ENCODE measurements around the gene GCFC2. TPM values are rescaled to one million over a fixed set of nuclear protein-coding genes. Genes with fewer than 3 reads are reported as not detected.

GCFC2 gene
- total and polyA plus RNA-seq, 8 donors: 9.3 to 112 (median 18.5) TPM

- no peak overlapping the region for H3K27ac ChIP-seq
- no peak for DNase-seq
- TF ChIP-seq EP300 (IDR thresholded peaks at IDR 0.05): no peak
- no peak for TF ChIP-seq CTCF (IDR thresholded peaks at IDR 0.05)
- no peak for TF ChIP-seq POLR2A (IDR thresholded peaks at IDR 0.05)
- no peak for TF ChIP-seq POLR2AphosphoS5 (IDR thresholded peaks at IDR 0.05)
- H3K4me1 ChIP-seq: no peaks in the 10 kb centered on the region
- peaks cover 0 to 7% (median 0%) of the 10 kb centered on the region in 4 donors for H3K9me3 ChIP-seq
- H3K36me3 ChIP-seq: no peaks in the 10 kb centered on the region
- intact Hi-C loops (cut with DNase I; ENCODE audit: low total_unique reads): no loop called here
- 75 to 90% (median 80%) methylated on average over 4 of the region's 4 CpGs for WGBS, 5 donors
- no peak overlapping the region for H3K4me3 ChIP-seq
- no peaks in the 10 kb centered on the region for H3K27me3 ChIP-seq
Observed at GRCh38 chr2:75751360-75751759, 40.6 kb upstream of the GCFC2 start.

- Histone ChIP-seq H3K4me1 (no peaks in the 10 kb centered on the region), H3K9me3 (peaks cover 0 to 11% (median 2%) of the 10 kb centered on the region in 4 donors), H3K36me3 (no peaks in the 10 kb centered on the region), H3K27ac (no peak overlapping the region), H3K27me3 (peaks cover 0 to 23% (median 0%) of the 10 kb centered on the region in 3 donors), H3K4me3 (no peak overlapping the region)
- intact Hi-C loops (cut with DNase I; ENCODE audit: low total_unique reads): no loop called here
- no peak for DNase-seq
- 92 to 100% (median 100%) methylated on average over 1 of the region's 1 CpG for WGBS, 5 donors
- no peak for TF ChIP-seq POLR2AphosphoS5 (IDR thresholded peaks at IDR 0.05)
- no peak for TF ChIP-seq EP300 (IDR thresholded peaks at IDR 0.05)
- no peak for TF ChIP-seq POLR2A (IDR thresholded peaks at IDR 0.05)
- TF ChIP-seq CTCF (IDR thresholded peaks at IDR 0.05): no peak
Observed at GRCh38 chr2:75737961-75738360, 27.2 kb upstream of the GCFC2 start.

- TF ChIP-seq CTCF (IDR thresholded peaks at IDR 0.05): no peak
- TF ChIP-seq POLR2A (IDR thresholded peaks at IDR 0.05): no peak
- TF ChIP-seq POLR2AphosphoS5 (IDR thresholded peaks at IDR 0.05): no peak
- no peak for TF ChIP-seq EP300 (IDR thresholded peaks at IDR 0.05)
- no peak for DNase-seq
- H3K9me3 ChIP-seq: peaks cover 0 to 11% (median 2%) of the 10 kb centered on the region in 4 donors
- no peak overlapping the region for H3K4me3 ChIP-seq
- 80 to 86% (median 83%) methylated on average over 4 of the region's 4 CpGs for WGBS, 5 donors
- no peak overlapping the region for H3K27ac ChIP-seq
- peaks cover 0 to 23% (median 0%) of the 10 kb centered on the region in 3 donors for H3K27me3 ChIP-seq
- H3K4me1 ChIP-seq: no peaks in the 10 kb centered on the region
- no peaks in the 10 kb centered on the region for H3K36me3 ChIP-seq
- intact Hi-C loops (cut with DNase I; ENCODE audit: low total_unique reads): no loop called here
Observed at GRCh38 chr2:75736276-75736675, 25.6 kb upstream of the GCFC2 start.

- 49 to 72% (median 56%) methylated on average over 5 of the region's 5 CpGs for WGBS, 5 donors
- DNase-seq: peak in 1 of 2 donors; percentile 15
- Histone ChIP-seq H3K27ac (no peak overlapping the region), H3K4me1 (no peaks in the 10 kb centered on the region), H3K4me3 (no peak overlapping the region), H3K27me3 (peaks cover 0 to 6% (median 0%) of the 10 kb centered on the region in 3 donors), H3K9me3 (no peaks in the 10 kb centered on the region), H3K36me3 (no peaks in the 10 kb centered on the region)
- intact Hi-C loops (cut with DNase I; ENCODE audit: low total_unique reads): no loop called here
- TF ChIP-seq EP300 (IDR thresholded peaks at IDR 0.05) (no peak), POLR2AphosphoS5 (IDR thresholded peaks at IDR 0.05) (no peak), CTCF (IDR thresholded peaks at IDR 0.05) (peak in 1 of 7 experiments; percentile 19), POLR2A (IDR thresholded peaks at IDR 0.05) (no peak)
Observed at GRCh38 chr2:75729861-75730260, 19.1 kb upstream of the GCFC2 start.

Data from stomach (tissue), 9 donors.